NB4 (cell line): Measurements from ENCODE around the gene SPOP.

Source experiments
- CTCF ChIP-seq: IDR thresholded peaks from one replicate; pipeline ENCODE4 v1.5.1; 2012; ENCODE audit warnings: low read depth, low read length
- MAX ChIP-seq: IDR thresholded peaks from 2 replicates; pipeline ENCODE4 v1.6.1; 2011; ENCODE audit warnings: low read depth, low read length

- no peak for TF ChIP-seq MAX
- TF ChIP-seq CTCF: no peak
These were observed 110.8 kb downstream of the SPOP start for GRCh38 chr17:49567104-49567521.
